ENCODE data around the gene DOHH. TPM values are rescaled to one million over a fixed set of nuclear protein-coding genes. Genes with fewer than 3 reads are reported as not detected.
"Not testable (repeated sequence)": the region's sequence is repeated elsewhere in the genome, so short reads cannot be mapped to it uniquely, and the experiment has no call there.

DOHH gene
- total RNA-seq, 1 donor from 2014 or later = 8.5 TPM

- Mint-ChIP-seq H3K27ac (ENCODE audit: unreplicated experiment) (no peak overlapping the region), H3K4me3 (ENCODE audit: unreplicated experiment) (no peak overlapping the region), H3K9me3 (ENCODE audit: unreplicated experiment) (no peaks in the 10 kb centered on the region), H3K4me1 (ENCODE audit: low read depth, unreplicated experiment) (no peaks in the 10 kb centered on the region), H3K36me3 (ENCODE audit: unreplicated experiment) (no peaks in the 10 kb centered on the region), H3K27me3 (ENCODE audit: unreplicated experiment) (no peaks in the 10 kb centered on the region)
- TF ChIP-seq CTCF (IDR thresholded peaks at IDR 0.05; ENCODE audit: partially characterized antibody, unreplicated experiment) = no peak
- no peak for DNase-seq
Measured at GRCh38 chr19:3450796-3451411, 49.6 kb downstream of the DOHH start.

GRCh38 chr19:3448616-3449334, 51.7 kb downstream of the DOHH start:
- H3K36me3 Mint-ChIP-seq (ENCODE audit: unreplicated experiment) = no peaks in the 10 kb centered on the region
- H3K27me3 Mint-ChIP-seq (ENCODE audit: unreplicated experiment) = no peaks in the 10 kb centered on the region
- H3K4me1 Mint-ChIP-seq (ENCODE audit: low read depth, unreplicated experiment) = peaks cover 4% of the 10 kb centered on the region
- no peak for TF ChIP-seq CTCF (IDR thresholded peaks at IDR 0.05; ENCODE audit: partially characterized antibody, unreplicated experiment)
- no peak for DNase-seq
- no peak overlapping the region for H3K27ac Mint-ChIP-seq (ENCODE audit: unreplicated experiment)
- H3K4me3 Mint-ChIP-seq (ENCODE audit: unreplicated experiment) = no peak overlapping the region
- no peaks in the 10 kb centered on the region for H3K9me3 Mint-ChIP-seq (ENCODE audit: unreplicated experiment)

- H3K27ac Mint-ChIP-seq (ENCODE audit: unreplicated experiment); DNase-seq; H3K36me3 Mint-ChIP-seq (ENCODE audit: unreplicated experiment); H3K4me3 Mint-ChIP-seq (ENCODE audit: unreplicated experiment); H3K27me3 Mint-ChIP-seq (ENCODE audit: unreplicated experiment); H3K9me3 Mint-ChIP-seq (ENCODE audit: unreplicated experiment); H3K4me1 Mint-ChIP-seq (ENCODE audit: low read depth, unreplicated experiment): not testable (repeated sequence)
Measured at GRCh38 chr19:3446657-3447056, 53.8 kb downstream of the DOHH start.

- Mint-ChIP-seq H3K4me1 (ENCODE audit: low read depth, unreplicated experiment) (peaks cover 9% of the 10 kb centered on the region), H3K9me3 (ENCODE audit: unreplicated experiment) (no peaks in the 10 kb centered on the region), H3K36me3 (ENCODE audit: unreplicated experiment) (no peaks in the 10 kb centered on the region), H3K27ac (ENCODE audit: unreplicated experiment) (peak overlapping the region; percentile 93), H3K4me3 (ENCODE audit: unreplicated experiment) (no peak overlapping the region), H3K27me3 (ENCODE audit: unreplicated experiment) (peaks cover 1% of the 10 kb centered on the region)
- no peak for TF ChIP-seq CTCF (IDR thresholded peaks at IDR 0.05; ENCODE audit: partially characterized antibody, unreplicated experiment)
- no peak for DNase-seq
Measured at GRCh38 chr19:3444695-3445234, 55.7 kb downstream of the DOHH start.

GRCh38 chr19:3443840-3444694, 56.4 kb downstream of the DOHH start:
- Mint-ChIP-seq H3K27ac (ENCODE audit: unreplicated experiment) (peak overlapping the region; percentile 93), H3K27me3 (ENCODE audit: unreplicated experiment) (peaks cover 1% of the 10 kb centered on the region), H3K4me3 (ENCODE audit: unreplicated experiment) (peak overlapping the region; percentile 71), H3K9me3 (ENCODE audit: unreplicated experiment) (no peaks in the 10 kb centered on the region), H3K4me1 (ENCODE audit: low read depth, unreplicated experiment) (peaks cover 9% of the 10 kb centered on the region), H3K36me3 (ENCODE audit: unreplicated experiment) (no peaks in the 10 kb centered on the region)
- DNase-seq = peak; percentile 74
- TF ChIP-seq CTCF (IDR thresholded peaks at IDR 0.05; ENCODE audit: partially characterized antibody, unreplicated experiment) = no peak
